Measurements from ENCODE around the gene SBK1.
"Not testable (repeated sequence)": the region's sequence is repeated elsewhere in the genome, so short reads cannot be mapped to it uniquely, and the experiment has no call there.

Gene SBK1

DNA sequence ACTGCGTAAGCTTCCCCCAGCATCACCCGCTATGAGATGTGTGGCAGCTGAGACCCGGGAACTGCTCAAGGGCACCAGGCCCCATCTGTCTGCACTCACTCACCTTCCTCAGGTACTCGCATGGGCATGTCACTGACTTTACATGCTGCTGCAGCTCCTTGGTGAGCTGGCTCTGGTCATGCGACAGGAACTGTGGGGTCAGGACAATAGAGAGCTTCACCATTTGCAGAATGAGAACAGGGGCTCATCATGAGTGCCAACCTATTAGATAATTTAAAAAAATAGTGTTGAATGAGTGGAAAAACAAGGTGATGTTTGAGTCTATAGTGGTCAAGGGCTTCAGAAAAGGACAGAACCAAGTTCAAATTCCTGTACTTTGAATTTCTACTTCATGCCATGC lies 70.3 kb downstream of the SBK1 start:
- DNase-seq, result not testable (repeated sequence)

- DNase-seq, result not testable (repeated sequence)
Measured at GRCh38 chr16:28363408-28363807, 71.1 kb downstream of the SBK1 start, which contains the start of gene NPIPB6. TSS of gene NPIPB6 (minus strand) at chr16:28363508. CDS start at chr16:28362822, 686 bp downstream.

DNA sequence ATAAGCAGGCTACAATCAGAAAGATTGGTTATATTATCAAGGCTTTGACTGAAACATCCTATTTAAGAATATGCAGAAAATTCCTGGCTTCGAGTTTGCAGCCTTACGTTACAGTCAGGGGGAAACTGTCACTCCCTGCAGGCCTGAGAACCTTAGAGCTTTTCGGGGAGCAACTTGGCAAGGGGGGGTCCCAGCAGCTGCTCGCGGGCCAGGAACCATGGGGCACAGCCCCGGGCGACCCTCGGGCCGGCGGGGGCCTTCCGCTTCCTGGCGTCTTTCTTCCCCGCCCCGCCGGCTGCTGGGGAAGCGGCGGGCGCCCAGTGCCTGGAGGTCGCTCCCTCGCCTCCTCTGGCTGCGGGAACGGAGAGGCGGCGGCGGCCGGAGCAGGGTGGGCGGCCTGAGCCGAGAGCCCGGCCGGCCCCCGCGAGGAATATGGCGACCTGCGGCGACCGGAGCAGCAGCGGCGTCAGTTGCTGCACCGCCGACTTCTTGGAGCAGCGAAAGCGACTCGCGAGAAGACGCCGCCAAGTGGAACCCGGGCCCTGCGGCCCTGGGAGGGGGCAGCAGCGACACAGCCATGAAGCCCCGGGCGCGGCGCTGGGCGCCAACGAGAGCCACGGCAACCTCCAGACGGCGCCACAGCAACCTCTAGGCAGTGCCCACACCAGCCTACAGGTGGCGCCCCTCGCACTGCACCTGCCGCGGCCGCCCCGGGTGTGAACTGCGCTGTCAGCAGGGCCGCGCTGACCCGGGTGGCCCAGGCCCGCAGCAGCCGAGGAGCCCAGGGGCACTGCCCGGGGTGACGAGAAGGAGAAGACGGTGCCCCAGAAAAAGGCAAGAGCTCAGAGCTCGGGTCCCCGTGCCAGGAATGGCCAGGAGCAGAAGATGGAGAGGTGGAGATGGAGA lies 72.2 kb downstream of the SBK1 start:
- DNase-seq, result not testable (repeated sequence)

- DNase-seq, result not testable (repeated sequence)
Measured at GRCh38 chr16:28367926-28368325, 75.6 kb downstream of the SBK1 start.
